Liver (tissue), 3 donors: ENCODE measurements around the gene NT5C1A.

Source experiments
- ATF3 ChIP-seq: IDR thresholded peaks from 2 replicates; pipeline ENCODE4 v1.6.1; 2016; ENCODE audit warnings: antibody characterized with exemption
- HNF4G ChIP-seq: IDR thresholded peaks from 2 replicates; pipeline ENCODE4 v1.6.1; 2016; ENCODE audit warnings: antibody characterized with exemption
- MAX ChIP-seq: IDR thresholded peaks from 2 replicates; pipeline ENCODE4 v1.6.1; 2016; ENCODE audit warnings: antibody characterized with exemption
- RAD21 ChIP-seq, 2 donors: IDR thresholded peaks; 2 replicates each; pipeline ENCODE4 v1.6.1; 2016; ENCODE audit warnings: antibody characterized with exemption in 2 of 2, mild to moderate bottlenecking in 2 of 2
- SP1 ChIP-seq: IDR thresholded peaks from 2 replicates; pipeline ENCODE4 v1.6.1; 2018; ENCODE audit warnings: antibody characterized with exemption, mild to moderate bottlenecking
- TAF1 ChIP-seq: conservative IDR thresholded peaks from 2 replicates; pipeline ENCODE4 v1.6.1; 2016; ENCODE audit warnings: antibody characterized with exemption, mild to moderate bottlenecking
- YY1 ChIP-seq: IDR thresholded peaks from 2 replicates; pipeline ENCODE4 v1.6.1; 2016; ENCODE audit warnings: antibody characterized with exemption, mild to moderate bottlenecking
- ZBTB33 ChIP-seq: IDR thresholded peaks from 2 replicates; pipeline ENCODE4 v1.6.1; 2016; ENCODE audit warnings: antibody characterized with exemption
- TF ChIP-seq, protein P1 (sequence below): IDR thresholded peaks from 2 replicates; pipeline ENCODE4 v1.6.1; 2016; ENCODE audit warnings: antibody characterized with exemption, mild to moderate bottlenecking
- TF ChIP-seq, protein P2 (sequence below): fragments of 150-350 bp; IDR thresholded peaks from 2 replicates; pipeline ENCODE4 v1.5.1; 2017; ENCODE audit warnings: improper control_type of control experiment, low read depth, low read length; ENCODE audit not compliant: missing input control
- donor health status: healthy.
- donor health status: healthy.

GRCh38 chr1:39675220-39675619 is 3.3 kb upstream of the NT5C1A start:
- TF ChIP-seq SP1 (no peak), ZBTB33 (no peak), MAX (no peak), TAF1 (no peak), RAD21 (IDR thresholded peaks at IDR 0.05) (no peak), HNF4G (no peak), ATF3 (no peak), YY1 (no peak)
- TF ChIP-seq, protein P1, sequence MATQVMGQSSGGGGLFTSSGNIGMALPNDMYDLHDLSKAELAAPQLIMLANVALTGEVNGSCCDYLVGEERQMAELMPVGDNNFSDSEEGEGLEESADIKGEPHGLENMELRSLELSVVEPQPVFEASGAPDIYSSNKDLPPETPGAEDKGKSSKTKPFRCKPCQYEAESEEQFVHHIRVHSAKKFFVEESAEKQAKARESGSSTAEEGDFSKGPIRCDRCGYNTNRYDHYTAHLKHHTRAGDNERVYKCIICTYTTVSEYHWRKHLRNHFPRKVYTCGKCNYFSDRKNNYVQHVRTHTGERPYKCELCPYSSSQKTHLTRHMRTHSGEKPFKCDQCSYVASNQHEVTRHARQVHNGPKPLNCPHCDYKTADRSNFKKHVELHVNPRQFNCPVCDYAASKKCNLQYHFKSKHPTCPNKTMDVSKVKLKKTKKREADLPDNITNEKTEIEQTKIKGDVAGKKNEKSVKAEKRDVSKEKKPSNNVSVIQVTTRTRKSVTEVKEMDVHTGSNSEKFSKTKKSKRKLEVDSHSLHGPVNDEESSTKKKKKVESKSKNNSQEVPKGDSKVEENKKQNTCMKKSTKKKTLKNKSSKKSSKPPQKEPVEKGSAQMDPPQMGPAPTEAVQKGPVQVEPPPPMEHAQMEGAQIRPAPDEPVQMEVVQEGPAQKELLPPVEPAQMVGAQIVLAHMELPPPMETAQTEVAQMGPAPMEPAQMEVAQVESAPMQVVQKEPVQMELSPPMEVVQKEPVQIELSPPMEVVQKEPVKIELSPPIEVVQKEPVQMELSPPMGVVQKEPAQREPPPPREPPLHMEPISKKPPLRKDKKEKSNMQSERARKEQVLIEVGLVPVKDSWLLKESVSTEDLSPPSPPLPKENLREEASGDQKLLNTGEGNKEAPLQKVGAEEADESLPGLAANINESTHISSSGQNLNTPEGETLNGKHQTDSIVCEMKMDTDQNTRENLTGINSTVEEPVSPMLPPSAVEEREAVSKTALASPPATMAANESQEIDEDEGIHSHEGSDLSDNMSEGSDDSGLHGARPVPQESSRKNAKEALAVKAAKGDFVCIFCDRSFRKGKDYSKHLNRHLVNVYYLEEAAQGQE, result no peak
- TF ChIP-seq, protein P2, sequence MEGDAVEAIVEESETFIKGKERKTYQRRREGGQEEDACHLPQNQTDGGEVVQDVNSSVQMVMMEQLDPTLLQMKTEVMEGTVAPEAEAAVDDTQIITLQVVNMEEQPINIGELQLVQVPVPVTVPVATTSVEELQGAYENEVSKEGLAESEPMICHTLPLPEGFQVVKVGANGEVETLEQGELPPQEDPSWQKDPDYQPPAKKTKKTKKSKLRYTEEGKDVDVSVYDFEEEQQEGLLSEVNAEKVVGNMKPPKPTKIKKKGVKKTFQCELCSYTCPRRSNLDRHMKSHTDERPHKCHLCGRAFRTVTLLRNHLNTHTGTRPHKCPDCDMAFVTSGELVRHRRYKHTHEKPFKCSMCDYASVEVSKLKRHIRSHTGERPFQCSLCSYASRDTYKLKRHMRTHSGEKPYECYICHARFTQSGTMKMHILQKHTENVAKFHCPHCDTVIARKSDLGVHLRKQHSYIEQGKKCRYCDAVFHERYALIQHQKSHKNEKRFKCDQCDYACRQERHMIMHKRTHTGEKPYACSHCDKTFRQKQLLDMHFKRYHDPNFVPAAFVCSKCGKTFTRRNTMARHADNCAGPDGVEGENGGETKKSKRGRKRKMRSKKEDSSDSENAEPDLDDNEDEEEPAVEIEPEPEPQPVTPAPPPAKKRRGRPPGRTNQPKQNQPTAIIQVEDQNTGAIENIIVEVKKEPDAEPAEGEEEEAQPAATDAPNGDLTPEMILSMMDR, result no peak
